Fibroblast of lung (primary cell): Measurements from ENCODE around the gene SPDYE6.

ENCODE experiments used
- CTCF ChIP-seq, 2 donors: IDR thresholded peaks in 1 of 2; conservative IDR thresholded peaks in 1 of 2; 1 replicate in 1 of 2; 2 replicates in 1 of 2; pipeline ENCODE4 v1.5.1; 2011 to 2012; ENCODE audit warnings: low read length in 2 of 2, control low read depth in 1 of 2, inconsistent platforms in 1 of 2, low read depth in 1 of 2, mild to moderate bottlenecking in 1 of 2
- EZH2 ChIP-seq: IDR thresholded peaks from 2 replicates; pipeline ENCODE4 v1.5.1; 2012; ENCODE audit warnings: low read length, control low read depth, mild to moderate bottlenecking; ENCODE audit errors: missing control alignments

- TF ChIP-seq EZH2: no peak
- TF ChIP-seq CTCF (conservative IDR thresholded peaks at IDR 0.05 in 1 of 2, IDR thresholded peaks at IDR 0.05 in 1 of 2; ENCODE audit: low read depth in 1 of 2, low read length in 2 of 2): no peak
Observed at GRCh38 chr7:102392330-102392729, 36.1 kb upstream of the SPDYE6 start.
